GM23338 (cell line): Measurements from ENCODE around the gene SELPLG.

Experiments used
- EZH2 ChIP-seq: fragments of 200-600 bp; sonication (generic); IDR thresholded peaks from one replicate; pipeline ENCODE4 v1.8.0; 2017; ENCODE audit warnings: antibody characterized with exemption, mild to moderate bottlenecking, low read depth; ENCODE audit not compliant: unreplicated experiment
- EZH2phosphoT487 ChIP-seq: fragments of 200-600 bp; sonication (generic); IDR thresholded peaks from one replicate; pipeline ENCODE4 v1.8.1; 2018; ENCODE audit warnings: antibody characterized with exemption; ENCODE audit not compliant: unreplicated experiment
- POLR2AphosphoS5 ChIP-seq: IDR thresholded peaks from 2 replicates; pipeline ENCODE4 v1.6.1; 2016; ENCODE audit warnings: antibody characterized with exemption, low read depth
- TF ChIP-seq, protein P1 (sequence below), 2 experiments: fragments of 200-600 bp in 1 of 2; sonication (generic) in 1 of 2; conservative IDR thresholded peaks; 2 replicates each; pipeline versions ENCODE4 v1.5.1 to v1.6.1; 2016 to 2017; ENCODE audit warnings: antibody characterized with exemption in 2 of 2, low read depth in 2 of 2, mild to moderate bottlenecking in 2 of 2, moderate library complexity in 1 of 2
- TF ChIP-seq, protein P2 (sequence below): IDR thresholded peaks from one replicate; pipeline ENCODE4 v1.6.1; 2018; ENCODE audit warnings: antibody characterized with exemption; ENCODE audit not compliant: unreplicated experiment

DNA sequence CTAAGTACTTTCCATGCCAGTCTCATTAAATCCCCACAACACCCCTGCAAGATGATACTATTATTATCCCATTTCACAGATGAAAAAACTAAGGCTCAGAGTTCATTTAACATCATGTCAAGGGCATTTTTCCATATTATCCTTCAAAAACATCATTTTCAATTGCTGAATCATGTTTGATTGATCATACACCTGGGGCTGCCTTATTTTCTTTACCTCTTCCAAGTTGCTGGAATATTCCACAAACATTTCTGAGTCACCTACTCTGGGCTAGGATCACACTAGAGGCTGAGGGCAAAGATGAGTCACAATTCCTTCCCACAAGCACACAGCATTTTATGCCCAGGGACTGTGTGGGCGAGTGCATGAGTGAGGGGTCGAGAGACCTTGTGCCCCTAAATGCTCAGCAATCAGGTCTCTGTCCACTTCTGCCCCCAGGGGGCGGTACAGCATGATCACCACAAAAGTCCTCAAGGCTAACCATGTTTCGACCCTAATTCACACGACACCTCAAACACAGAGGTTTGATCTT is 21.7 kb downstream of the SELPLG start:
- TF ChIP-seq, protein P1, sequence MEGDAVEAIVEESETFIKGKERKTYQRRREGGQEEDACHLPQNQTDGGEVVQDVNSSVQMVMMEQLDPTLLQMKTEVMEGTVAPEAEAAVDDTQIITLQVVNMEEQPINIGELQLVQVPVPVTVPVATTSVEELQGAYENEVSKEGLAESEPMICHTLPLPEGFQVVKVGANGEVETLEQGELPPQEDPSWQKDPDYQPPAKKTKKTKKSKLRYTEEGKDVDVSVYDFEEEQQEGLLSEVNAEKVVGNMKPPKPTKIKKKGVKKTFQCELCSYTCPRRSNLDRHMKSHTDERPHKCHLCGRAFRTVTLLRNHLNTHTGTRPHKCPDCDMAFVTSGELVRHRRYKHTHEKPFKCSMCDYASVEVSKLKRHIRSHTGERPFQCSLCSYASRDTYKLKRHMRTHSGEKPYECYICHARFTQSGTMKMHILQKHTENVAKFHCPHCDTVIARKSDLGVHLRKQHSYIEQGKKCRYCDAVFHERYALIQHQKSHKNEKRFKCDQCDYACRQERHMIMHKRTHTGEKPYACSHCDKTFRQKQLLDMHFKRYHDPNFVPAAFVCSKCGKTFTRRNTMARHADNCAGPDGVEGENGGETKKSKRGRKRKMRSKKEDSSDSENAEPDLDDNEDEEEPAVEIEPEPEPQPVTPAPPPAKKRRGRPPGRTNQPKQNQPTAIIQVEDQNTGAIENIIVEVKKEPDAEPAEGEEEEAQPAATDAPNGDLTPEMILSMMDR (conservative IDR thresholded peaks at IDR 0.05; ENCODE audit: low read depth in 2 of 2), result peak; percentile 85 to 88
- TF ChIP-seq EZH2 (no peak), POLR2AphosphoS5 (no peak), EZH2phosphoT487 (no peak)
- TF ChIP-seq, protein P2, sequence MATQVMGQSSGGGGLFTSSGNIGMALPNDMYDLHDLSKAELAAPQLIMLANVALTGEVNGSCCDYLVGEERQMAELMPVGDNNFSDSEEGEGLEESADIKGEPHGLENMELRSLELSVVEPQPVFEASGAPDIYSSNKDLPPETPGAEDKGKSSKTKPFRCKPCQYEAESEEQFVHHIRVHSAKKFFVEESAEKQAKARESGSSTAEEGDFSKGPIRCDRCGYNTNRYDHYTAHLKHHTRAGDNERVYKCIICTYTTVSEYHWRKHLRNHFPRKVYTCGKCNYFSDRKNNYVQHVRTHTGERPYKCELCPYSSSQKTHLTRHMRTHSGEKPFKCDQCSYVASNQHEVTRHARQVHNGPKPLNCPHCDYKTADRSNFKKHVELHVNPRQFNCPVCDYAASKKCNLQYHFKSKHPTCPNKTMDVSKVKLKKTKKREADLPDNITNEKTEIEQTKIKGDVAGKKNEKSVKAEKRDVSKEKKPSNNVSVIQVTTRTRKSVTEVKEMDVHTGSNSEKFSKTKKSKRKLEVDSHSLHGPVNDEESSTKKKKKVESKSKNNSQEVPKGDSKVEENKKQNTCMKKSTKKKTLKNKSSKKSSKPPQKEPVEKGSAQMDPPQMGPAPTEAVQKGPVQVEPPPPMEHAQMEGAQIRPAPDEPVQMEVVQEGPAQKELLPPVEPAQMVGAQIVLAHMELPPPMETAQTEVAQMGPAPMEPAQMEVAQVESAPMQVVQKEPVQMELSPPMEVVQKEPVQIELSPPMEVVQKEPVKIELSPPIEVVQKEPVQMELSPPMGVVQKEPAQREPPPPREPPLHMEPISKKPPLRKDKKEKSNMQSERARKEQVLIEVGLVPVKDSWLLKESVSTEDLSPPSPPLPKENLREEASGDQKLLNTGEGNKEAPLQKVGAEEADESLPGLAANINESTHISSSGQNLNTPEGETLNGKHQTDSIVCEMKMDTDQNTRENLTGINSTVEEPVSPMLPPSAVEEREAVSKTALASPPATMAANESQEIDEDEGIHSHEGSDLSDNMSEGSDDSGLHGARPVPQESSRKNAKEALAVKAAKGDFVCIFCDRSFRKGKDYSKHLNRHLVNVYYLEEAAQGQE, result no peak
